Kidney (tissue), 14 donors: ENCODE results near the gene SLC26A1. TPM values are rescaled to one million over a fixed set of nuclear protein-coding genes. Genes with fewer than 3 reads are reported as not detected.

Source experiments
- DNase-seq, 5 donors: peaks; one replicate each; pipeline ENCODE4 v3.0.0-alpha.2; 2013 to 2020
- FAIRE-seq: peaks from 2 replicates; lab custom pipeline; 2012; peaks lifted over from hg19 to GRCh38; lab: Jason Lieb, UNC
- H3K27ac ChIP-seq, 2 donors: one replicate each; pipeline ENCODE4 v1.7.0; 2013; ENCODE audit warnings: low read depth in 2 of 2, low read length in 2 of 2, inconsistent platforms in 1 of 2
- H3K27me3 ChIP-seq: one replicate; pipeline ENCODE4 v1.7.1; 2013; ENCODE audit warnings: low read length, inconsistent platforms; ENCODE audit not compliant: control insufficient read depth, insufficient read depth
- H3K36me3 ChIP-seq, 3 donors: one replicate each; pipeline versions ENCODE4 v1.7.0 to v1.7.1; 2013; ENCODE audit warnings: low read length in 3 of 3, control low read depth in 1 of 3, inconsistent platforms in 1 of 3; ENCODE audit not compliant: insufficient read depth in 3 of 3, control insufficient read depth in 2 of 3
- H3K4me1 ChIP-seq, 3 donors: one replicate each; pipeline versions ENCODE4 v1.7.0 to v1.7.1; 2013; ENCODE audit warnings: low read length in 3 of 3, inconsistent platforms in 1 of 3, low read depth in 1 of 3; ENCODE audit not compliant: control insufficient read depth in 2 of 3, insufficient read depth in 2 of 3
- H3K4me3 ChIP-seq, 3 donors: one replicate each; pipeline versions ENCODE4 v1.7.0 to v1.8.1; 2013; ENCODE audit warnings: low read length in 3 of 3, control low read depth in 1 of 3, inconsistent platforms in 1 of 3
- H3K9ac ChIP-seq, 3 donors: one replicate each; pipeline versions ENCODE4 v1.7.0 to v1.7.1; 2013; ENCODE audit warnings: low read length in 3 of 3, control low read depth in 1 of 3, inconsistent platforms in 1 of 3
- H3K9me3 ChIP-seq, 3 donors: one replicate each; pipeline versions ENCODE4 v1.7.0 to v1.7.1; 2013; ENCODE audit warnings: low read length in 3 of 3, control low read depth in 1 of 3, inconsistent platforms in 1 of 3; ENCODE audit not compliant: control insufficient read depth in 2 of 3, insufficient read depth in 1 of 3
- CTCF ChIP-seq: IDR thresholded peaks from 3 replicates; pipeline ENCODE4 v1.5.1; 2012; ENCODE audit warnings: mild to moderate bottlenecking, moderate library complexity, borderline replicate concordance; ENCODE audit not compliant: insufficient read depth; ENCODE audit errors: extremely low read depth
- intact Hi-C: fragments of 100-400 bp; cut with DNase I; formaldehyde crosslinking; loops from one replicate; pipeline ENCODE4 v1.11.1; 2022
- polyA plus RNA-seq: library from polyadenylated mRNA; stranded (reverse); fragments of 350-450 nt; fragmentation: Illumina TruSeq; extraction: RNeasy Lipid Tissue Mini Kit (QIAGEN cat#74804); gene quantifications from one replicate; pipeline ENCODE4 v1.2.3, GENCODE V29; 2014; ENCODE audit warnings: low read depth, low replicate concordance; ENCODE audit not compliant: insufficient read depth
- total RNA-seq: library from RNA; stranded (reverse); fragmentation: NEBNext Ultra II Directional; extraction: Animal tissue kit (Norgen Biotek cat#: 25700); gene quantifications from one replicate; pipeline ENCODE4 v1.2.1, GENCODE V29; 2021
- donor health status: control.
- donor health status: control.
- donor health status: control.
- donor health status: control.
- donor health status: control.
- donor health status: DM: yes; HTN: yes; CAD: no.
- donor health status: Normal renal cell carcinoma (clear cell type).

SLC26A1 gene
- total and polyA plus RNA-seq, 2 donors from 2014 or later, result 2.9 to 10.2 TPM

GRCh38 chr4:1014291-1015167, 21.3 kb upstream of the SLC26A1 start:
- no peak overlapping the region for H3K4me3 ChIP-seq
- H3K36me3 ChIP-seq, result peaks cover 0 to 5% (median 0%) of the 10 kb centered on the region in 3 donors
- H3K27me3 ChIP-seq, result no peaks in the 10 kb centered on the region
- no peak for TF ChIP-seq CTCF
- FAIRE-seq (no peak), DNase-seq (peak in 1 of 5 donors; percentile 57)
- H3K9me3 ChIP-seq, result no peaks in the 10 kb centered on the region
- peaks cover 0 to 9% (median 0%) of the 10 kb centered on the region in 3 donors for H3K4me1 ChIP-seq
- no peak overlapping the region for H3K27ac ChIP-seq
- intact Hi-C loops, result no loop called here
- no peak overlapping the region for H3K9ac ChIP-seq

GRCh38 chr4:1013225-1014073, 20.2 kb upstream of the SLC26A1 start:
- TF ChIP-seq CTCF, result no peak
- H3K9me3 ChIP-seq, result no peaks in the 10 kb centered on the region
- H3K27me3 ChIP-seq, result peaks cover 2% of the 10 kb centered on the region
- H3K4me1 ChIP-seq, result peaks cover 0 to 13% (median 0%) of the 10 kb centered on the region in 3 donors
- peak overlapping the region in 1 of 2 donors; percentile 22 for H3K27ac ChIP-seq
- intact Hi-C loops, result no loop called here
- no peak for FAIRE-seq
- no peak overlapping the region for H3K9ac ChIP-seq
- no peak for DNase-seq
- H3K36me3 ChIP-seq, result peaks cover 0 to 5% (median 0%) of the 10 kb centered on the region in 3 donors
- H3K4me3 ChIP-seq, result no peak overlapping the region

GRCh38 chr4:1012034-1012739, 19.0 kb upstream of the SLC26A1 start:
- Histone ChIP-seq H3K36me3 (peaks cover 0 to 5% (median 0%) of the 10 kb centered on the region in 3 donors), H3K4me1 (peaks cover 0 to 13% (median 0%) of the 10 kb centered on the region in 3 donors), H3K4me3 (peak overlapping the region in 1 of 3 donors; percentile 39), H3K27me3 (peaks cover 2% of the 10 kb centered on the region), H3K9ac (peak overlapping the region in 1 of 3 donors; percentile 7), H3K27ac (no peak overlapping the region), H3K9me3 (no peaks in the 10 kb centered on the region)
- DNase-seq (peak in 2 of 5 donors; percentile 70 to 87), FAIRE-seq (no peak)
- TF ChIP-seq CTCF, result no peak
- intact Hi-C loops, result no loop called here
